ENCODE measurements around the gene SLC6A3. TPM values are rescaled to one million over a fixed set of nuclear protein-coding genes. Genes with fewer than 3 reads are reported as not detected.
"Not testable (repeated sequence)": the region's sequence is repeated elsewhere in the genome, so short reads cannot be mapped to it uniquely, and the experiment has no call there.

The SLC6A3 gene
- total RNA-seq, 1 donor from 2014 or later = not detected

DNA sequence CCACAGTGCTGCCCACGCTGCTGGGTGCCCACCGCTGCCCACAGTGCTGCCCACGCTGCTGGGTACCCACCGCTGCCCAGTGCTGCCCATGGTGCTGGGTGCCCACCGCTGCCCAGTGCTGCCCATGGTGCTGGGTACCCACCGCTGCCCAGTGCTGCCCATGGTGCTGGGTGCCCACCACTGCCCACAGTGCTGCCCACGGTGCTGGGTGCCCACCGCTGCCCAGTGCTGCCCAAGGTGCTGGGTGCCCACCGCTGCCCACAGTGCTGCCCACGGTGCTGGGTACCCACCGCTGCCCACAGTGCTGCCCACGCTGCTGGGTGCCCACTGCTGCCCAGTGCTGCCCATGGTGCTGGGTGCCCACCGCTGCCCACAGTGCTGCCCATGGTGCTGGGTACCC, 22.7 kb downstream of the SLC6A3 start:
- intact Hi-C loops (cut with micrococcal nuclease) = not testable (repeated sequence)

DNA sequence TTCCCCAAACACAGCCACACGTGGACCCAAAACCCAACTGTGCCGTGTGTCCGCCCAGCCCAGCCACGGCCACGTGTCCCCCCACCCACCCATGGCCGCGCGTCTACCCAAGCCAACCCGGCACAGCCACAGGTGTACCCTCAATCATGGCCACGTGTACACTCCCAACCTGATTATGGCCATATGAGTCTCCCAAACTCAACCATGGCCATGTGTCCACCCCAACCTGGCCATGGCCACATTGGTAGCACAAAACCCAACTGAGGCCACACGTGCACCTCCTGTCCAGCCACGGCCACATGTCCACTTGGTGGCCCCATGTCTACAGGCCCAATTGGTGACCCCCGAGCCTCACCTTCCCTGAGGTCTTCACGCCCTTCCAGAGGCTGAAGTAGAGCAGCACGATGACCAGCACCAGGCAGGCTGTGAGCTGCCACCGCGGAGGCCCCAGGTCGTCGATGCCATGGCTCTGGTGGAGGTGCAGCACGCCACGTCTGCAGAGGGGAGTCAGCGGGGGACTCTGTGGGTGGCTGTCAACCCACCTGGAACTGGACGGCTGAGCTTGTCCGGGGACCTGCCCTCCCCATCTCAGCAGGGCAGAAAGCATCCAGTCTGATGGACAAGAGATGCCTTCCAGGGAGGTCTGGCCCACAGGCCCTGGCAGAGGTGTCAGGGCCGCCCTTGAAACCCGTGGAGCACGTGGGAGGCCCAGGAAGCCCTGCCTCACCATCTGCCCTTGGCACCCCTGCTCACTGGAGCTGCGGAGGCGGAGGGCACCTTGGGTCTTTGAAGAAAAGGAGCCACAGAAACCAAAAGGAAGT, 23.5 kb downstream of the SLC6A3 start:
- intact Hi-C loops (cut with micrococcal nuclease) = no loop called here

DNA sequence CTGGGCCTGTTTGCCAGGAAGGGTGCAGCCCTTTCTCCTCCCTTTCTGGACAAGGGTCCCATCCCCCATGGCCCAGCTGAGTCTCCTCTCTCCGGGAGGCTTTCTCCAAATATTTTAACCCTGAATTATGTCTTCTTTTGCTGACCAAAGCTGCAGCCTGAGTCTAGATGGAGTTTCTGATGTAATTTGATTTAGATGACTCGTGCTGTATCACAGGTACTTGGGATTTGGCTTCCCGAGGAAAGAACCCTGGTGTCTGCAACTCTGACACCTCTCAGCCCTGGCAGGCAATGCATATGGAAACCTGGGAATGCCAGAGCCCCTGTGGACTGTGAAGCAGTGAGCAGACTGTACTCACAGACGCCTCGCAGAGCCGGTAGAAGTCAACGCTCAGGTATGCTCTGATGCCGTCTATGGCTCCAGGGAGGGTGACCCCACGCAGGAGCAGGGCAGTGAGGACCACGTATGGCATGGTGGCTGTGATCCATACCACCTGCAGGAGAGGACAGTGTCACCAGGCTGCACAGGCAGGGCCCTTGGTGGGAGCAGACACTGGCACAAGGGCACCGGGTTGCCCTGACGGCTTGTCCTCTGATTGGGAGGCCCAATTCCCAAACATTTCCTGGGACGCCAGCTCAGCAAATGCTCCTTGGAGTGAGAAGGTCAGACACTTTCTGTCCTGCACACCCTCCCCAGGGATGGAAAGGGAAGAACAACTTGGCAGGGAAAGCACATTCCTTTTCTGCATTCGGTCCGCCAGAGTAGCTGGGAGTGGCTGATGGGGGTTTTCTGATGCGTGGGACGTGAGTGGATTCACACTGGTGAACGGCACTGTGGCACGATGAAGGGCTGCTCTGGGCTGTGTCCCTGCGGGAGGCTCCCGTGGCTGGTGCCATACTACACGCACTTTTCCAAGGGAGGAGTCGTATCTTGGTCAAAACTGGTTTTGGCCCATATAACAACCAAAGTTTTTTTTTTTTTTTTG, 24.7 kb downstream of the SLC6A3 start:
- intact Hi-C loops (cut with micrococcal nuclease) = no loop called here

DNA sequence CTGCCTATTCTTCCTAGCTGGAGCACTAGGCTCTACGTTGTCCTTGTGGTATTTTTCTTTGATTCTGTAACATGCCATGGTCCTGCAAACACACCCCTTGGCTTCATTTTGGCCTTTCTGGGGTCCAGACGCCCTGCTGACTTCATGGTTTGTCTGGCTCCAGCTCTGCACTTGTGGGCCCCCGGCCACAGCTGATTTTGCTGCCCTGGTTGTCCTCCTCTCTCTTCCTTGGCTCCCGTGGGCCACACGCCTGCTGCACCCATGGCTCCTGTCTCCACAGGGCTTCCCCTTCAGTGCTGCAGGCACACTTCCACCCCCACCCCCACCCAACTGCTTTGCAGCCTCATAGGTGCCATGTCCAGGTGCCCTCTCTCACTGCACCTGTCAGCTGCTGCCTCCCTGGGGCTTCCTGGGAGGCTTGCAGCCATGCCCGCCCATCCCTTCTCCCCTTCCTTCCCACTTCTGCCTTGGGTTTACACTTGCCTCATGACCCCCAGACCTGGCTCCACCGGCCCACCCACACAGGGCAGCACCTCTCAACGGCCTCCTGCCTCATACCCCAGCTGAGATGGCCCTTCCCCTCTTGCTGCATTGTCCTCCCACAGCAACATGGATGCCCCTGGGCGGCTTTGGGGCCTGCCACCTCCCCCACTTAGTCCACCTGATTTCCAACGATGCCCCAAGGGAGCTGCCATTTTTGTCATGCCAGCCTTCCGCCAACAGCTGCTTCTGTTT, 25.6 kb downstream of the SLC6A3 start:
- intact Hi-C loops (cut with micrococcal nuclease) = no loop called here

DNA sequence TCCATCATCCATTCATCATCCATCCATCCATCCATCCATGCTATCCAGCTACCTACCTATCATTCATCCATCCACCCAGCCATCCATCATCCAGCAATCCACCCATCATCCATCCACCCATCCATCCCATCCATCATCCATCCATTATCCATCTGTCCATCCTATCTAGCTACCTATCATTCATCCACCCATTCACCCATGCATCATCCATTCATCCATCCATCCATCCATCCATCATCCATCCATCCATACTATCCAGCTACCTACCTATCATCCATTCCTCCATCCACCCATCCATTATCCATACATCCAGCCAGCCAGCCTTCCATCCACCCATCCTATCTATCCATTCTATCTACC, 26.3 kb downstream of the SLC6A3 start:
- intact Hi-C loops (cut with micrococcal nuclease) = no loop called here

DNA sequence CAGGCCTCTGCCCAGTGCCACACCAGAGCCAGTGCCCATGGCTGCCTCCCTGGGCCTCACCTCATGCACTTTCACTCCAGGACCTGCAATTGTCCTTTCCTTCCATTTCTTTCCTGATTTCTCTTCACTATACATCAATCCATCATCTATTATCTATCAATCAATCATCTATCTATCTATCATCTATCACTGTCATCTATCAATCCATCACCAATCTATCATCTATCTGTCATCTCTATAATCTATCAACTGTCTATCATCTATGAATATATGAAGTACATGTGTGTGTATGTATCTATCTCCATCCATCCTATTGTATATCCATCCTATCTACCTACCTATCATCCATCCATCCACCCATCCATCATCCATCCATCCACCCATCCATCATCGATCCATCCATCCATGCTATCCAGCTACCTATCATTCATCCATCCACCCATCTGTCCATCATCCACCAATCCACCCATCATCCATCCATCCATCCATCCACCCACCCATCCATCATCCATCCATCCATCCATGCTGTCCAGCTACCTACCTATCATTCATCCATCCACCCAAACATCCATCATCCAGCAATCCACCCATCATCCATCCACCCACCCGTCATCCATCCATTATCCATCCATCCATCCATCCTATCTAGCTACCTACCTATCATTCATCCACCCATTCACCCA, 26.9 kb downstream of the SLC6A3 start:
- intact Hi-C loops (cut with micrococcal nuclease) = no loop called here

DNA sequence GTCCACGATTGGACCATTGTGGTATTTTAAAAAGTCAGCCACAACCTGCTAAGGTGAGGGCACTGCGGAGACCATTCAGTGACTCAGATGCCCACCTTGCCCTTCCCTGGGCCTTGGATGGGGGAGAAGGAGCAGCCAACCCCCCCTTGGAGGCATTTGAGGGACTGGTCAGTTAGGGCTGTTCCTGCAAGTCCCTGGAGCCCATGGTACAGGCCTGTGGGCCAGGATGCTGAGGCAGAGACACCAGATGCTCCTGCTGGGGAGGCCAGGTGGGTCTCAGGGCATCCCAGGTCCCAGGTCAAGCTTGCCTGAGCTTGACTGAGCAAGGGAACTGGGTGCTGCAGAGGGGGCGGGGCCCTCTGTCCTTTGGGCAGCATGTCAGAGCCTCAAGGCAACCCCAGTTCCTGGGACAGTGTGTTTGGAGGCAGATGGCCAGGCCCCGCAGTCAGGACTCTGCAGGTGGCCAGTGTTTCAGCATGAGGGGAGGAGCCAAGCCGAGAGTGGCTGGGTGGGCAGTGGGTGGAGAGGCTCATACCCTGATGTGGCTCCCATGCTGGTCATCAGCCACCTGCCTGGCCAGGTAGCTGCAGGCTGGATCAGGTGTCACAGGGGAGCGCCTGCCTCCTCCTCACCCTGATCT, 27.5 kb downstream of the SLC6A3 start:
- intact Hi-C loops (cut with micrococcal nuclease) = no loop called here

DNA sequence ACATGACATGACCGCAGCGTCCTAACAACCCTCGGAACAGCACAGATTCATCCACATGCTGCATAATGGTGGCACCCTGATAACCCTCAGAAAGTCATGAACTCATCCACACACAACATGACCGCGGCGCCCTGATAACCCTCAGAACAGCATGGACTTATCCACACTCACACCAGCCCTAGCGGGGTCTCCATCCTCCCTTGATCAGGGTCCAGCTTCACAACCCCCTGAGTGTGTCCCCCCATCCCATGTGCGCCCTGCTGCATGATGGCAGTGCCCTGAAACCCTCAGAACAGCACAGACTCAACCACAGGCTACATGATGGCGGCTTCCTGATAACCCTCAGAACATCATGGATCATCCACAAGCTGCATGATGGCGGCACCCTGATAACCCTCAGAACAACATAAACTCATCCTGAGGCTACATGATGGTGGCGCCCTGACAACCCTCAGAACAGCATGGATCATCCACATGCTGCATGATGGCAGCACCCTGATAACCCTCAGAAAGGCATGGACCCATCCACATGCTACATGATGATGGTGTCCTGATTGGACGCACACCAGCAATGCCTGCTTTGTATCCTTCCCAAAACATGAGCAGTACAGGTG, 28.3 kb downstream of the SLC6A3 start:
- intact Hi-C loops (cut with micrococcal nuclease) = no loop called here

DNA sequence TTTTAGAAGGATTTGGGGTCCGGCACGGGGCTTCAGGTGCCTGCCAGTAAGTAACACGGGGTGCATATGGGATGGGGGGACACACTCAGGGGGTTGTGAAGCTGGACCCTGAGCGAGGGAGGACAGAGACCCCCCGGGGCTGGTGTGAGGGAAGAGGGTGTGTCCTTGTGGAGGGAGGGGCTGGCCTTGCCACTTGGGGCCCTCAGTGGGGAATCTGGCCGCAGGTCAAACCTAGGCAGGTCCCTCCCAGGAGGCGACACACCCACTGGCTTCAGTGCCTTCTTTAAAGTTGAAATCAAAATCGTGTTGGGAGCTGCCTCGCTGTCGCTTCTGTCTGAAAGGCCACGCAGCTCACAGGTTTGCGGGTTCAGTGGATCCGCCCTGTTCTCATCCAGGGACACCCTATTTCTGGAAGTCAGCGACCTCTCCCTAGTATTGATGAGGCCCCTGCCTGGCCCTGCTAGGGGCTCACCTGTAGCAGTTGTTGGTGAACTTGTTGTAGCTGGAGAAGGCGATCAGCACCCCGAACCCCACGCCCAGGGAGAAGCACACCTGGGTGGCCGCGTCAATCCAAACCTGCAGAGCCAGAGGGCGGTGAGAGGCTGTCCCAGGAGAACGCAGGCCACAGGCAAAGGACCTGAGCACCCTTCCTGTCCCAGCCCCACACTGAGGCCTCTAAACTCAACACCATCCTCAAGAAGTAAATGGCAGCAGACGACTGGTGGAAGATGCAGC, 29.4 kb downstream of the SLC6A3 start:
- intact Hi-C loops (cut with micrococcal nuclease) = no loop called here

DNA sequence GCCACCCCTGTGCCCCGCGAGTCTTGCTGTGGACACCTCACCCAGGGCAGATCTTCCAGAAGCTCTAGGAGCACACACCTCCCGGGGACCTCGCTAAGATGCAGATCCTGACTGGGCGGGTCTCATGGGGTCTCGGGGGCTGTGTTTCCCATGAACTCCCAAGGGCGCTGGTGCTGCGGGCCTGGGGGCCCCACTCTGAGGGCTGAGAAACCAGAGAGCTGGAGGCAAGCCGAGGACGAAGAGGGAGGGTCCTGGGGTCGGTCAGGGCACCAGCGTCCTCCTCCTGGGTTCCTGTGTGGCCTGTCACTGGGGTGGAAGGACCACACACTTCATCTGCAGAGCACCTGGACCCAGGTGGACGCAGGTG, 30.2 kb downstream of the SLC6A3 start:
- intact Hi-C loops (cut with micrococcal nuclease) = no loop called here

DNA sequence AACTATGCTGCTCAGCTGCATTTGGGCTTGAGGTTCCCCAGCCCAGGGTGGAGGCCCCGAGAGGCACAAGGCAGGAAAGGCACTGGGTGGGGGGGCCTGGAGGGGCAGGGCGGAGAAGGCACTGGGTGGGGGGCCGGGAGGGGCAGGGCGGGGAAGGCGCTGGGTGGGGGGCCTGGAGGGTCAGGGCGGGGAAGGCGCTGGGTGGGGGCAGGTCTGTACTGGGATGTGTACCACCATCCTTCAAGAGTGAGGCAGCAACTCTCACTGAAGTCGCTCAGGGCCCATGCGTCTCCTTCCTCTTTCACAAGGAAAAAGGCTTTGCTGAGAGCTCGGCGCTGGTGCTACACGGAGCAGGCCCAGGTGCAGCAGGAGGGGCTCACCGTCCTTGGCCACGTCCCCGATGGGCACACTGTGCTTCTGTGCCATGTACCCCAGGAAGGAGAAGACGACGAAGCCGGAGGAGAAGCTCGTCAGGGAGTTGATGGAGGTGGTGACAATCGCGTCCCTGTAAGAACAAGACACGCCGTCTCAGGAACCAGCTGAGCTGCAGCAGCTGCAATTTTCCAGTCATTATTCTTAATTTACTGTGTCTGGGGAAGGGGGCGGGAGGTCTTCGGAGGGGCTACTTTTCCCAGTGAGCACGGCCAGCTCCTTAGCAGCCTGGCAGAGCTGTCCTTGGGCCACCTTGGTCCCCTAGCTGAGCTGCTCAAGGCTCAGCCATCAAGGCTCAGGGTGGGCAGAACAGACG, 30.8 kb downstream of the SLC6A3 start:
- intact Hi-C loops (cut with micrococcal nuclease) = no loop called here

DNA sequence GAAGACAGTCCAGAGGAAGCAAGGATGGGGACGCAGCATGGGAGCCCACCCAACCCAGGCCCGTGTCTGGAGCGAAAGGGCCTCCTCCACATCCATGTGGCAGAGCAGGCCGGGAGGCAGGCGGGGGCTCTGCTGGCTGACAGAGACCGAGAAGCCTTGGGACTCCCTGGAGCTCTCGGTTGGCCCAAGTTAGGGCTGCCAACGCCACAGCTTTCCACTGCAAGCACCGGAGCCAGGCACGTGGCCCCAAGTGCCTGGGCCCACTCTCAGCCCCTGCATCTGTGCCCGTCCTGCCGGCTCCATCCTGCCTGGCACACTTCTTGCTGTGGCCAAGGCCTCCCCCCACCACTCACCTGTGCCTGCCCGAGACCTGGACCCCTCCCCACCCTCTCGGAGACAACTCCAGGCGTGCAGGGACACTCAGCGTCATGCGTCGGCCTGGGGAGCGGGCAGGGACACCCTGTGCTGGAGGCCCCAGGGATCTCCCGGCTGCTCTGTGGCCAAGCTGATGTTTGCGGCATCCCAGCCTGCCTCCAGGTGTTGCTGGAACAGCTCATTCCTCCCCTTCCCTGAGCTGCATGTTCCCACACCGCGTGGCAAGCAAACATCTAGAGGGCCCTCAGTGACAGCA, 31.5 kb downstream of the SLC6A3 start:
- intact Hi-C loops (cut with micrococcal nuclease) = no loop called here

DNA sequence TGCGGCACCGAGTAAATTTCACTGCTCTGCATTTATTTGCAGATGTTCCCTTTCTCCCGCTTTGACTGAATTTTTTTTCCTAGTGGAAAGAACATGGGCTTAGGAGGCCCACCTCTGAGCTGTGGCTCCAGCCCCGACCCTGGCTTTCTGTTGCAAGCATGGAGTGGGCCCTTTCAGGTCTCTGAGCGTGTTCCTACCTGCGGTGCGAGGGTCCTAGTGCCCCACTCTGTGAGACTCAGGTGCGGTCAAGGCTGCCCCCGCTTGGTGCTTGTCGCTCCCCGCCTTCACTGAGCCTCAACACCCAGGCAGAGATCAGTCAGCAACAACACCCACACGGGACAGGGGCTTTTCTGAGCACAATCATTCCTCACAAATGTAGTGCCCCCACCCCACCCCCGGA, 32.0 kb downstream of the SLC6A3 start:
- intact Hi-C loops (cut with micrococcal nuclease) = no loop called here

DNA sequence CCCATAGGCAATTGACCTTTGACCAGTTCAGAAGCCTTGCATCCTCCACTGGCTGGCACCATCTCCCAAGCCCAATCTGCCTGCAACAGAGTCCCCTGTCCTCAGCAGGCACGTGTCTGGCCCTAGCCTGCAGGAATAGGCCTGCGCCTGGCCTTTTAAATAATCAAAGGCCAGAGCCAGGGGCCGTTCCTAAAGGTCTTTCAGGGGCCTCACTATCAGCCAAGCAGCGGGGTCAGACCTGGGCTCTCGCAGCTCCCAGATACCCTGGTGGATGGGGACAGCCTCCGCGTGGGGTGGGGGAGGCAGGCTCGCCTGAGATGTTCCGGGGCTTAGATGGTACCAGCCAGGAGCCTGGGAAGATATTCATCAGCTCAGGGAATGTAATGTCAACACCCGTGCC, 32.6 kb downstream of the SLC6A3 start:
- intact Hi-C loops (cut with micrococcal nuclease) = no loop called here

DNA sequence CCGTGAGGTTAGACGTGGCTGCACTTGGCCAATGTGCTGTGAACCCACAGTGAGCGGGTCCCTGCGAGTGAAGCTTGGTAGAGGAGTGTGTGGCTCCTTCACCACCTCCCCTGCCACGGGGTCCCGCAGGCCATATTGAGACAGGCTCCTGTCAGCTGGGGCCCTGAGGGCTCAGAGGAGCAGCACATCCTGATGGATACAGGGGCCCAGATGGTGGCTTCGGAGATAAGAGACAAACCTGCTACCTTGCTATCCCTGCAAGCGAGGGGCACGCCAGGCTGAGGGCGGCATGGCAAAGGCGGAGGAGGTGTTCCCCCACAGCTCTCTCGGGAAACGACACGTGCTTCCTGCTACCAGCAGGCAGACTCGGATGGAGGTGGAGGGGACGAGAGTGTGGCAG, 33.1 kb downstream of the SLC6A3 start:
- intact Hi-C loops (cut with micrococcal nuclease) = no loop called here

DNA sequence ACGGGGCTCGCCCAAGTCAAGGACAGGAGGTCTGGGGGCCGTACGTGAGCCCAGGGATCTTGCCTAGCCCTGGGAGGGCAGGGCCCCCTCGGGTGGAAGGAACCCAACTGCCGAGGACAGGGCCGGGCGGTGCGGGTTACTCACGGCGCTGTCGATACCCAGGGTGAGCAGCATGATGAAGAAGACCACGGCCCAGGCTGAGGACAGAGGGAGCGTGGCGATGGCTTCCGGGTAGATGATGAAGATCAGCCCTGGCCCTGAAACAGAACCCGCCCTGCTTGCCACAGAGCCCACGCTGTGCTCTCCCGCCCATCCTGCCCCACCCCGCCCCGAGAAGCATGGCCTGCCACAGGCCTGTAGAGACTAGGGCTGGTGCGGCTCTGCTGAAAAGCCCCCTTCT, 34.1 kb downstream of the SLC6A3 start:
- intact Hi-C loops (cut with micrococcal nuclease) = no loop called here

DNA sequence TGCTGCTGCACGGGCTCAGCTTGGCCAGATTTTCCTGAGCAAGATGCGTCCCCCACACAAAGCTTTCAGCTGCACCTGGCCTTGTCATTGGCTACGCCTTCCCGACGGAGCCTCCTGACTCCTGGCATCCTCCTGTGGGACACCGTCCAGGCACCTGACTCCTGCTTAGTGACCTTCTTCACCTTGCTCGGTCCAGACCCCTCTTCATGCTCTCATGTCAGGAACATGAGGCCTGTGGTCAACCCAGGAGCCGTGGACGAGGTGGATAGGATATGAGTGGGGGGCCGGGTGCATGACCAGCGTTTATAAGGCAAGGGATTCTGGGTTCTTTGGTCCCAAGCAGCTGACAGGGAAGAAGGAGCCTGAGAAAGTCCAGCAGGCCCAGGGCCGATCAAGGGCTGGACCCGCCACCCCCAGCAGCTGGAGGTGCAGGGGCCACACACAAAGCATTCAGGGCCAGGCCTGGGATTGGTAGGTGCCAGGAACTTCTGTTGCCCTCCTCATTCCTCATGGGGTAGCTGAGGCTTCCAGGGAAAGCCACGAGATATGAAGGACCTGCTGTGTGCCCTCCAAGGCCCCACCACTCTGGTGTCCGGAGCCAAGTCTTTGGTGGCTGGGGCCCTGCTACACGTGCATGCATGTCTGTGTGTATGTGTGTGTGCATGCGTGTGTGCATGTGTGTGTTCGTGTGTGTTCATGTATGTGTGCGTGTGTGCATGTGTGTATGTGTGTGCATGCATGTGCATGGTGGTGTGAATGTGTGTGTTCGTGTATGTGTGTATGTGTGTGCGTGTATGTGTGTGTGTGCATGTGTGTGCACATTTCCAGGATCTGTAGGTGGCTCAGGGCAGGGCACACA, 34.9 kb downstream of the SLC6A3 start:
- intact Hi-C loops (cut with micrococcal nuclease) = no loop called here

Measured in T-helper 1 cell treated with Interleukin-12 subunit alpha and Interleukin-12 subunit beta and Interleukin-4 antibody, amounts not matched to agents 30 ng/mL and 1 ng/mL, for 36 hours (primary cell).